ENCODE data around the gene PHF1. TPM values are rescaled to one million over a fixed set of nuclear protein-coding genes. Genes with fewer than 3 reads are reported as not detected.
"Not testable (repeated sequence)": the region's sequence is repeated elsewhere in the genome, so short reads cannot be mapped to it uniquely, and the experiment has no call there.

The PHF1 gene
- polyA plus RNA-seq, 1 donor from 2014 or later: 102 TPM

DNA sequence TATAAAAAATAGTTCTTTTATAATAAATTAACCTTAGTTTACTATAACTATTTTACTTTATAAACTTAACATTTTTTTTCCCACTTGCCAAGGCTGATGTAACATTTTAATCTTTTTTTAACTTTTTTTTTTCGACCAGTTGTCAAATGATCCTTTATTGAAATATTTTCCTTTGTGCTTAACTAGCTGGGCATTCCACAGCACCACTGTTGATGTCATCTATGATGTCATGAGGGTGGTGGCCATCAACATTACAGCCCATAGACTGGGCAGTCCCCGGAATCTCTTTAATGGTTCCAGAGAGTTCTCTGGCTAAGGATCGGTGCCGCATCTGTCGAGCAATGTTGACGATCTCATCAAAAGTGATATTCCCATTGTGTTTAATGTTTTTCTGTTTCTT lies 10.9 kb upstream of the PHF1 start:
- not testable (repeated sequence) for H3K4me2 ChIP-seq (ENCODE audit: low read length); H3K9me3 ChIP-seq (ENCODE audit: low read length); H3K36me3 ChIP-seq (ENCODE audit: insufficient read depth, low read length); H3K27ac ChIP-seq (ENCODE audit: low read length); H3F3A ChIP-seq (ENCODE audit: insufficient read depth, low read length, poor library complexity, severe bottlenecking); H2AFZ ChIP-seq (ENCODE audit: low read depth, low read length); H3K9me2 ChIP-seq (ENCODE audit: insufficient read depth, low read length); H4K20me1 ChIP-seq (ENCODE audit: insufficient read depth); H3K4me3 ChIP-seq (ENCODE audit: low read length); H3K9ac ChIP-seq (ENCODE audit: low read length); H3K27me3 ChIP-seq (ENCODE audit: insufficient read depth, low read depth, low read length)
- peaks cover 20% of the 10 kb centered on the region for H3K79me2 ChIP-seq (replicated peaks; ENCODE audit: insufficient read depth, low read length)

GRCh38 chr6:33404884-33405283 lies 5.9 kb upstream of the PHF1 start:
- H3K9me2 ChIP-seq (ENCODE audit: insufficient read depth, low read length): no peaks in the 10 kb centered on the region
- no peaks in the 10 kb centered on the region for H4K20me1 ChIP-seq (ENCODE audit: insufficient read depth)
- no peaks in the 10 kb centered on the region for H3K27me3 ChIP-seq (ENCODE audit: insufficient read depth, low read depth, low read length)
- no peak for TF ChIP-seq MXI1 (conservative IDR thresholded peaks at IDR 0.05; ENCODE audit: poor library complexity, severe bottlenecking)
- TF ChIP-seq, protein P1, sequence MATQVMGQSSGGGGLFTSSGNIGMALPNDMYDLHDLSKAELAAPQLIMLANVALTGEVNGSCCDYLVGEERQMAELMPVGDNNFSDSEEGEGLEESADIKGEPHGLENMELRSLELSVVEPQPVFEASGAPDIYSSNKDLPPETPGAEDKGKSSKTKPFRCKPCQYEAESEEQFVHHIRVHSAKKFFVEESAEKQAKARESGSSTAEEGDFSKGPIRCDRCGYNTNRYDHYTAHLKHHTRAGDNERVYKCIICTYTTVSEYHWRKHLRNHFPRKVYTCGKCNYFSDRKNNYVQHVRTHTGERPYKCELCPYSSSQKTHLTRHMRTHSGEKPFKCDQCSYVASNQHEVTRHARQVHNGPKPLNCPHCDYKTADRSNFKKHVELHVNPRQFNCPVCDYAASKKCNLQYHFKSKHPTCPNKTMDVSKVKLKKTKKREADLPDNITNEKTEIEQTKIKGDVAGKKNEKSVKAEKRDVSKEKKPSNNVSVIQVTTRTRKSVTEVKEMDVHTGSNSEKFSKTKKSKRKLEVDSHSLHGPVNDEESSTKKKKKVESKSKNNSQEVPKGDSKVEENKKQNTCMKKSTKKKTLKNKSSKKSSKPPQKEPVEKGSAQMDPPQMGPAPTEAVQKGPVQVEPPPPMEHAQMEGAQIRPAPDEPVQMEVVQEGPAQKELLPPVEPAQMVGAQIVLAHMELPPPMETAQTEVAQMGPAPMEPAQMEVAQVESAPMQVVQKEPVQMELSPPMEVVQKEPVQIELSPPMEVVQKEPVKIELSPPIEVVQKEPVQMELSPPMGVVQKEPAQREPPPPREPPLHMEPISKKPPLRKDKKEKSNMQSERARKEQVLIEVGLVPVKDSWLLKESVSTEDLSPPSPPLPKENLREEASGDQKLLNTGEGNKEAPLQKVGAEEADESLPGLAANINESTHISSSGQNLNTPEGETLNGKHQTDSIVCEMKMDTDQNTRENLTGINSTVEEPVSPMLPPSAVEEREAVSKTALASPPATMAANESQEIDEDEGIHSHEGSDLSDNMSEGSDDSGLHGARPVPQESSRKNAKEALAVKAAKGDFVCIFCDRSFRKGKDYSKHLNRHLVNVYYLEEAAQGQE (IDR thresholded peaks at IDR 0.05; ENCODE audit: borderline replicate concordance): no peak
- no peak for TF ChIP-seq EZH2 (IDR thresholded peaks at IDR 0.05; ENCODE audit: borderline replicate concordance, insufficient read depth, low read length, poor library complexity, severe bottlenecking)
- TF ChIP-seq EP300 (conservative IDR thresholded peaks at IDR 0.05; ENCODE audit: poor library complexity, severe bottlenecking): no peak
- TF ChIP-seq CTCF (IDR thresholded peaks at IDR 0.05; ENCODE audit: poor library complexity, severe bottlenecking): no peak
- no peak for TF ChIP-seq TAF1 (IDR thresholded peaks at IDR 0.05; ENCODE audit: low read depth)
- TF ChIP-seq RAD21 (conservative IDR thresholded peaks at IDR 0.05): no peak
- TF ChIP-seq SMC3 (conservative IDR thresholded peaks at IDR 0.05; ENCODE audit: poor library complexity): no peak
- TF ChIP-seq POLR2AphosphoS5 (IDR thresholded peaks at IDR 0.05): no peak
- no peak overlapping the region for H3K27ac ChIP-seq (ENCODE audit: low read length)
- no peak overlapping the region for H3K4me2 ChIP-seq (ENCODE audit: low read length)
- no peaks in the 10 kb centered on the region for H3K36me3 ChIP-seq (ENCODE audit: insufficient read depth, low read length)
- no peaks in the 10 kb centered on the region for H3F3A ChIP-seq (ENCODE audit: insufficient read depth, low read length, poor library complexity, severe bottlenecking)
- no peaks in the 10 kb centered on the region for H3K79me2 ChIP-seq (replicated peaks; ENCODE audit: insufficient read depth, low read length)
- no peaks in the 10 kb centered on the region for H3K9me3 ChIP-seq (ENCODE audit: low read length)
- no peak overlapping the region for H2AFZ ChIP-seq (ENCODE audit: low read depth, low read length)
- no peak overlapping the region for H3K9ac ChIP-seq (ENCODE audit: low read length)
- no peak overlapping the region for H3K4me3 ChIP-seq (ENCODE audit: low read length)

DNA sequence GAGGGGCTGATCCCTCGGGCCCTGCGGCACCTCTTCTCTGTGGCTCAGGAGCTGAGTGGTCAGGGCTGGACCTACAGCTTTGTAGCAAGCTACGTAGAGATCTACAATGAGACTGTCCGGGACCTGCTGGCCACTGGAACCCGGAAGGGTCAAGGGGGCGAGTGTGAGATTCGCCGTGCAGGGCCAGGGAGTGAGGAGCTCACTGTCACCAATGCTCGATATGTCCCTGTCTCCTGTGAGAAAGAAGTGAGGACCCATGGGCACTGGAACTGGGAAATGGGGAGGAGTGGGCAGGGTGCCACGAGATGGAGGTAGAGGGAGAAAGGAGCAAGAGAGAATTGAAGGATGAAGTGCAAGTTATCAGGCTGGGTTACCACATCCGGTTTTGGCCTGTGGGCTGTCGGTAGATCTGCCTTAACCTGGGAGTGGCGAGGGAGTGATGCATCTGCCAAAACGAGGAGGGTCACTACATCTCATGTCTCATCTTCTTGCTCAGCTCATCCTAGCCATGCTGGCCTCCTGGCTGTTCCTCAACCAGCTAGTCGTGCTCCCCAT lies 5.4 kb upstream of the PHF1 start:
- no peaks in the 10 kb centered on the region for H3K36me3 ChIP-seq (ENCODE audit: insufficient read depth, low read length)
- no peaks in the 10 kb centered on the region for H4K20me1 ChIP-seq (ENCODE audit: insufficient read depth)
- H3K79me2 ChIP-seq (replicated peaks; ENCODE audit: insufficient read depth, low read length): no peaks in the 10 kb centered on the region
- H3K27me3 ChIP-seq (ENCODE audit: insufficient read depth, low read depth, low read length): no peaks in the 10 kb centered on the region
- no peak overlapping the region for H3K4me3 ChIP-seq (ENCODE audit: low read length)
- no peak overlapping the region for H3K4me2 ChIP-seq (ENCODE audit: low read length)
- no peak overlapping the region for H3K27ac ChIP-seq (ENCODE audit: low read length)
- H3F3A ChIP-seq (ENCODE audit: insufficient read depth, low read length, poor library complexity, severe bottlenecking): no peaks in the 10 kb centered on the region
- H3K9me2 ChIP-seq (ENCODE audit: insufficient read depth, low read length): no peaks in the 10 kb centered on the region
- TF ChIP-seq RAD21 (conservative IDR thresholded peaks at IDR 0.05): no peak
- TF ChIP-seq SMC3 (conservative IDR thresholded peaks at IDR 0.05; ENCODE audit: poor library complexity): no peak
- TF ChIP-seq, protein P1 (IDR thresholded peaks at IDR 0.05; ENCODE audit: borderline replicate concordance): no peak
- no peak for TF ChIP-seq EP300 (conservative IDR thresholded peaks at IDR 0.05; ENCODE audit: poor library complexity, severe bottlenecking)
- TF ChIP-seq MXI1 (conservative IDR thresholded peaks at IDR 0.05; ENCODE audit: poor library complexity, severe bottlenecking): no peak
- no peak for TF ChIP-seq CTCF (IDR thresholded peaks at IDR 0.05; ENCODE audit: poor library complexity, severe bottlenecking)
- no peak for TF ChIP-seq TAF1 (IDR thresholded peaks at IDR 0.05; ENCODE audit: low read depth)
- TF ChIP-seq EZH2 (IDR thresholded peaks at IDR 0.05; ENCODE audit: borderline replicate concordance, insufficient read depth, low read length, poor library complexity, severe bottlenecking): no peak
- TF ChIP-seq POLR2AphosphoS5 (IDR thresholded peaks at IDR 0.05): no peak
- no peak overlapping the region for H3K9ac ChIP-seq (ENCODE audit: low read length)
- H2AFZ ChIP-seq (ENCODE audit: low read depth, low read length): no peak overlapping the region
- H3K9me3 ChIP-seq (ENCODE audit: low read length): no peaks in the 10 kb centered on the region
